Measurements from ENCODE around the gene TLK2.

The TLK2 gene

DNA sequence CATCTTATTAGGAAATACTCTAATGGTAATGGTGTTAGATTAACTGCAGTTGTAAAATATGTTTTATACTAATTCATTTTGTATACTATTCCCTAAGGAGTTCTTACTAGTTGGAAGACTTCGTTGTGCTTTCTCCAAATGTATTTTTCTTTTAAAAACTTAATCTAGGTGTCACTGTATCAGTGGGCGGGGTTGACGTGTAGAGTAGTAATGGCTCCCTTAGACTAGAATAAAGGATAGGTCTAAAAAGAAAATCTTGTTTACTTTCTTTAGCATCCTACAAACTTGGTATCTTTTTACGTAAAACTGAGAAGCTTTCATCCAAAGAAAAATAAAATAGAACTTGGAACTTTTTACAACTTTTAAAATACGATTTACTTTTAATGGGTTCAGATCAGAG is 93.9 kb downstream of the TLK2 start:
- TF ChIP-seq TOX (CRISPR knock-in tag; IDR thresholded peaks at IDR 0.05; ENCODE audit: borderline replicate concordance) (no peak), POU6F1 (CRISPR knock-in tag; IDR thresholded peaks at IDR 0.05; ENCODE audit: borderline replicate concordance, low read depth) (no peak), ARNTL (CRISPR knock-in tag; IDR thresholded peaks at IDR 0.05; ENCODE audit: borderline replicate concordance, low read depth) (no peak), RARB (CRISPR knock-in tag; IDR thresholded peaks at IDR 0.05) (no peak), ZNF8 (CRISPR knock-in tag; IDR thresholded peaks at IDR 0.05) (no peak), GLIS3 (CRISPR knock-in tag; IDR thresholded peaks at IDR 0.05) (no peak), TCF4 (CRISPR knock-in tag; IDR thresholded peaks at IDR 0.05; ENCODE audit: borderline replicate concordance) (no peak), PPARA (CRISPR knock-in tag; IDR thresholded peaks at IDR 0.05; ENCODE audit: borderline replicate concordance) (no peak), ZC3H10 (CRISPR knock-in tag; IDR thresholded peaks at IDR 0.05) (no peak; the same call in 1 of the 2 replicates), ZFP30 (CRISPR knock-in tag; IDR thresholded peaks at IDR 0.05) (no peak), ISL1 (CRISPR knock-in tag; IDR thresholded peaks at IDR 0.05) (no peak), OSR1 (CRISPR knock-in tag; IDR thresholded peaks at IDR 0.05) (no peak), ESRRG (CRISPR knock-in tag; IDR thresholded peaks at IDR 0.05) (no peak), PATZ1 (CRISPR knock-in tag; IDR thresholded peaks at IDR 0.05; ENCODE audit: borderline replicate concordance) (no peak), BACH2 (CRISPR knock-in tag; IDR thresholded peaks at IDR 0.05; ENCODE audit: borderline replicate concordance) (no peak)
- TF ChIP-seq, protein P1, sequence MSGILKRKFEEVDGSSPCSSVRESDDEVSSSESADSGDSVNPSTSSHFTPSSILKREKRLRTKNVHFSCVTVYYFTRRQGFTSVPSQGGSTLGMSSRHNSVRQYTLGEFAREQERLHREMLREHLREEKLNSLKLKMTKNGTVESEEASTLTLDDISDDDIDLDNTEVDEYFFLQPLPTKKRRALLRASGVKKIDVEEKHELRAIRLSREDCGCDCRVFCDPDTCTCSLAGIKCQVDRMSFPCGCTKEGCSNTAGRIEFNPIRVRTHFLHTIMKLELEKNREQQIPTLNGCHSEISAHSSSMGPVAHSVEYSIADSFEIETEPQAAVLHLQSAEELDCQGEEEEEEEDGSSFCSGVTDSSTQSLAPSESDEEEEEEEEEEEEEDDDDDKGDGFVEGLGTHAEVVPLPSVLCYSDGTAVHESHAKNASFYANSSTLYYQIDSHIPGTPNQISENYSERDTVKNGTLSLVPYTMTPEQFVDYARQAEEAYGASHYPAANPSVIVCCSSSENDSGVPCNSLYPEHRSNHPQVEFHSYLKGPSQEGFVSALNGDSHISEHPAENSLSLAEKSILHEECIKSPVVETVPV (CRISPR knock-in tag; IDR thresholded peaks at IDR 0.05): no peak
- TF ChIP-seq, protein P2, sequence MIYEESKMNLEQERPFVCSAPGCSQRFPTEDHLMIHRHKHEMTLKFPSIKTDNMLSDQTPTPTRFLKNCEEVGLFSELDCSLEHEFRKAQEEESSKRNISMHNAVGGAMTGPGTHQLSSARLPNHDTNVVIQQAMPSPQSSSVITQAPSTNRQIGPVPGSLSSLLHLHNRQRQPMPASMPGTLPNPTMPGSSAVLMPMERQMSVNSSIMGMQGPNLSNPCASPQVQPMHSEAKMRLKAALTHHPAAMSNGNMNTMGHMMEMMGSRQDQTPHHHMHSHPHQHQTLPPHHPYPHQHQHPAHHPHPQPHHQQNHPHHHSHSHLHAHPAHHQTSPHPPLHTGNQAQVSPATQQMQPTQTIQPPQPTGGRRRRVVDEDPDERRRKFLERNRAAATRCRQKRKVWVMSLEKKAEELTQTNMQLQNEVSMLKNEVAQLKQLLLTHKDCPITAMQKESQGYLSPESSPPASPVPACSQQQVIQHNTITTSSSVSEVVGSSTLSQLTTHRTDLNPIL (CRISPR knock-in tag; IDR thresholded peaks at IDR 0.05; ENCODE audit: low read depth): no peak
- peak; percentile 68 for ATAC-seq

- TF ChIP-seq ZNF565 (CRISPR knock-in tag; conservative IDR thresholded peaks at IDR 0.05; ENCODE audit: low read depth) (no peak), ZC3H10 (CRISPR knock-in tag; IDR thresholded peaks at IDR 0.05) (0 out of 2 replicates have a peak, but pooled peaks have one; percentile 35)
- peak; percentile 82 for ATAC-seq
These were observed 94.3 kb downstream of the TLK2 start for GRCh38 chr17:62572888-62573401.

DNA sequence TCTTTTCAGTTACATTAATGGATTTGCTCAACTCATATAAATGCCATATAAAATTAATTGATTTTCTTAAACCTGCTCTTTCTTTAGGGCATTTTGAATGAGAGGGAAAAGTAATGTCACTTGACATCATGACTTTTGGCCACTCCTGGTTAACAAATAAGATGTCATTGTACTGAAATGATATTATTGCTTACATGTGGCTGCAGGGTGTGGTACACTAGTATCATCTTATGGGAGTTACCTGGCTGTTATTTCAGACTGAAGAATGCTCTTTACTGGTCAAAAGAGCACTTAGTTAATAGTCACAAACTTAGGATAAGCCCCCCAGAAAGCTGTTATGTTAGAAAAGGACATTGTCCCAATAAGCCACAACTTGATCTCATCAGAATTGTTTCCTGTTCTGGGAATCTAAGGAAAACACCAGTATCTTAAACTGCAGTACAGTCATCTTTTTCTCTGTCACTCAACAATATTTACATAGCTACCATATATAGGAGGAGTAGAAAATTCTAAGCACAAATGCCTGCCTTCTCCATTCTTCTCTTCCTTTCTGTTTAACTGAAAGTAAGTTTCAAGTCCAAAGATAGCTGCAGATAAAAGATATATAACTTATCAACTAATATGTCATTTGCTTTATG is 95.0 kb downstream of the TLK2 start:
- ATAC-seq: no peak
- TF ChIP-seq, protein P1 (CRISPR knock-in tag; IDR thresholded peaks at IDR 0.05): no peak
- no peak for TF ChIP-seq CSDC2 (CRISPR knock-in tag; IDR thresholded peaks at IDR 0.05)
- no peak for TF ChIP-seq GLIS3 (CRISPR knock-in tag; IDR thresholded peaks at IDR 0.05)
- no peak for TF ChIP-seq OSR1 (CRISPR knock-in tag; IDR thresholded peaks at IDR 0.05)
- TF ChIP-seq BACH2 (CRISPR knock-in tag; IDR thresholded peaks at IDR 0.05; ENCODE audit: borderline replicate concordance): no peak
- TF ChIP-seq ZC3H10 (CRISPR knock-in tag; IDR thresholded peaks at IDR 0.05): no peak
- TF ChIP-seq ZNF70 (CRISPR knock-in tag; IDR thresholded peaks at IDR 0.05): no peak
- no peak for TF ChIP-seq ZFP3 (CRISPR knock-in tag; IDR thresholded peaks at IDR 0.05)
- TF ChIP-seq TOX (CRISPR knock-in tag; IDR thresholded peaks at IDR 0.05; ENCODE audit: borderline replicate concordance): no peak
- no peak for TF ChIP-seq SNAI2 (CRISPR knock-in tag; IDR thresholded peaks at IDR 0.05)
- no peak for TF ChIP-seq TCF4 (CRISPR knock-in tag; IDR thresholded peaks at IDR 0.05; ENCODE audit: borderline replicate concordance)
- no peak for TF ChIP-seq ZFP30 (CRISPR knock-in tag; IDR thresholded peaks at IDR 0.05)
- no peak for TF ChIP-seq ISL1 (CRISPR knock-in tag; IDR thresholded peaks at IDR 0.05)
- no peak for TF ChIP-seq ARNTL (CRISPR knock-in tag; IDR thresholded peaks at IDR 0.05; ENCODE audit: borderline replicate concordance, low read depth)
- TF ChIP-seq, protein P3, sequence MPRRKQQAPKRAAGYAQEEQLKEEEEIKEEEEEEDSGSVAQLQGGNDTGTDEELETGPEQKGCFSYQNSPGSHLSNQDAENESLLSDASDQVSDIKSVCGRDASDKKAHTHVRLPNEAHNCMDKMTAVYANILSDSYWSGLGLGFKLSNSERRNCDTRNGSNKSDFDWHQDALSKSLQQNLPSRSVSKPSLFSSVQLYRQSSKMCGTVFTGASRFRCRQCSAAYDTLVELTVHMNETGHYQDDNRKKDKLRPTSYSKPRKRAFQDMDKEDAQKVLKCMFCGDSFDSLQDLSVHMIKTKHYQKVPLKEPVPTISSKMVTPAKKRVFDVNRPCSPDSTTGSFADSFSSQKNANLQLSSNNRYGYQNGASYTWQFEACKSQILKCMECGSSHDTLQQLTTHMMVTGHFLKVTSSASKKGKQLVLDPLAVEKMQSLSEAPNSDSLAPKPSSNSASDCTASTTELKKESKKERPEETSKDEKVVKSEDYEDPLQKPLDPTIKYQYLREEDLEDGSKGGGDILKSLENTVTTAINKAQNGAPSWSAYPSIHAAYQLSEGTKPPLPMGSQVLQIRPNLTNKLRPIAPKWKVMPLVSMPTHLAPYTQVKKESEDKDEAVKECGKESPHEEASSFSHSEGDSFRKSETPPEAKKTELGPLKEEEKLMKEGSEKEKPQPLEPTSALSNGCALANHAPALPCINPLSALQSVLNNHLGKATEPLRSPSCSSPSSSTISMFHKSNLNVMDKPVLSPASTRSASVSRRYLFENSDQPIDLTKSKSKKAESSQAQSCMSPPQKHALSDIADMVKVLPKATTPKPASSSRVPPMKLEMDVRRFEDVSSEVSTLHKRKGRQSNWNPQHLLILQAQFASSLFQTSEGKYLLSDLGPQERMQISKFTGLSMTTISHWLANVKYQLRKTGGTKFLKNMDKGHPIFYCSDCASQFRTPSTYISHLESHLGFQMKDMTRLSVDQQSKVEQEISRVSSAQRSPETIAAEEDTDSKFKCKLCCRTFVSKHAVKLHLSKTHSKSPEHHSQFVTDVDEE (CRISPR knock-in tag; IDR thresholded peaks at IDR 0.05): no peak
- no peak for TF ChIP-seq ZNF565 (CRISPR knock-in tag; conservative IDR thresholded peaks at IDR 0.05; ENCODE audit: low read depth)
